ENCODE measurements around the gene ZIC2.

The ZIC2 gene

DNA sequence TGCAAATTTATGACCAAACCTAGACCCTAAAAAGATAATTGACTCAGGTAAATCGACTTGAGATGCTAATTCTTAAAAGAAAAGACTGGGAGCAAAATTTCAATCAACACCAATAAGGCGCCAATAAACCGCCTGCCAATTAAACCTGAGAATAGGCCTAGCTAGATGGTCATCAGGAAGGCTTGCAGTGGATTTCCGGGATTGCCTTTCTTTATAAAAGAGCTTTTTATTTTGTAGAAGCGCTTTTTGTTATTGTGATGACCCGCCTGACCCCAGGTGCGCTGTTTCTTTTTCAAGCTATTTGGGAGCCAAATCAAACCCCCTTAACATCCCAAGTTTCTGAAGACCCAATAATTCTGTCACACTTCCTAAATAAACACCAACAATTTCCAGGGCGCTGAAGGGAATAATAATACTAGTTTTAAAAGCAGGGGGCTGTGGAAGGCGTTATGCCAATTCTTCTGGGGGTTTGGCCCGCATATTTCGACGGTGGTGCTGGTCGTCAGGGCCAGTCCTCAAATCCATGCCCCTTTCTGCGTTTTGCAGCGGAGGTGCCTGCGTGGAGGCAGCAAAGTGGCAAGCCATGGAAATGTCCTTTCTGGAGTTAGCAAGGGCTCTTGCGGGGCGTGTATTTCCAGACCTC lies 7.2 kb upstream of the ZIC2 start:
- DNase-seq (ENCODE audit: low read depth) = no peak

DNA sequence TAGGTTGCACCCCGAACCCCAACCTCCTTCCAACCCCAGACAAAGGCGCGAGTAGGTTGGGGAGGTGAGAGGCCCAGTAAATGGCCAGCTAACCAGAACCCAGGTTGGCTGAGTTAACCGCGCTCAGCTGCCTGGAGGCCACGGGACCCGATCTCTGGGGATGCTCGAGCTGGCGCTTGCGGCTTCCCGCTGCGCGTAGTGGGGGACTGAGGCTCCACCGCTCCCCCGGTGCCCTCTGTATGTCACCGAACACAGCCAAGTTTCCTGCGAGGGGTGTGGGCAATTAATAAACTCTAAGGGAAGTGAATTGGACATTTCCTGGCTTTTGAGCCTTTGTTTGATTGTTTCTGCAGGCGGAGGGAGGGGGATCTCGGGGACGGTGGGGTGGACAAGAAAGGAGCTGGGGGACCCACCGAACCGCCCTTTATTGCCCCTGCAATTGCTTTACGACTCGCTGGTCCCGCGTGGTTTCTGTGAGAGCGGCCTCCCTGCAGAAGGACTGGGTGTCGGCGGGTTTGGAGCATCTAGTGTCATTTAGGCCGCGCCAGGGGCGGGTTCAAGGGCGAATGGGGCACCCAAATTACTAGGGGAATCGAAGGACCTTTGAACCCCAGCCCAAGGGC lies 6.5 kb upstream of the ZIC2 start:
- no peak for DNase-seq (ENCODE audit: low read depth)

DNA sequence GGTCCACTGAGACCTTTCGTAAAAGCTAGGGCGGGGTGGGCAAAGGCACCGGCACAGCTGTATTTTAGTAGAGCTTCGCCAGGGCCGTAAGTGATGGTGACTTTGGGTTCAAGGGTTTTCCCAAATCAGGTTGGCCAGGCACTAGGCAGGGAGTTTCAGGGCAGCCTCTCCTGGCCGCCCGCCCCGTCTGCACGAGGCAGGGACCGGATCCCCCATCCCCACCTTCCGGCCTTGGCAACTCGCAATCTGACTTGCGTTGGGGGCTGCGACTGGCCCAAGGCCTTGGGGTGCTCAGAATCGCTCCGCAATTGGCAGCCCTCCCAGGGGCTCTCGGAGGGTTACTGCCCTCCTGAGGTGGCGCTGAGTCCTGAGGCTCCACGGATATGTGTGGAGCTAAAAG lies 6.0 kb upstream of the ZIC2 start:
- no peak for DNase-seq (ENCODE audit: low read depth)

- no peak for DNase-seq (ENCODE audit: low read depth)
Measured at GRCh38 chr13:99976575-99976974, 5.0 kb upstream of the ZIC2 start.

- no peak for DNase-seq (ENCODE audit: low read depth)
Measured at GRCh38 chr13:99977334-99977911, 4.2 kb upstream of the ZIC2 start.

DNA sequence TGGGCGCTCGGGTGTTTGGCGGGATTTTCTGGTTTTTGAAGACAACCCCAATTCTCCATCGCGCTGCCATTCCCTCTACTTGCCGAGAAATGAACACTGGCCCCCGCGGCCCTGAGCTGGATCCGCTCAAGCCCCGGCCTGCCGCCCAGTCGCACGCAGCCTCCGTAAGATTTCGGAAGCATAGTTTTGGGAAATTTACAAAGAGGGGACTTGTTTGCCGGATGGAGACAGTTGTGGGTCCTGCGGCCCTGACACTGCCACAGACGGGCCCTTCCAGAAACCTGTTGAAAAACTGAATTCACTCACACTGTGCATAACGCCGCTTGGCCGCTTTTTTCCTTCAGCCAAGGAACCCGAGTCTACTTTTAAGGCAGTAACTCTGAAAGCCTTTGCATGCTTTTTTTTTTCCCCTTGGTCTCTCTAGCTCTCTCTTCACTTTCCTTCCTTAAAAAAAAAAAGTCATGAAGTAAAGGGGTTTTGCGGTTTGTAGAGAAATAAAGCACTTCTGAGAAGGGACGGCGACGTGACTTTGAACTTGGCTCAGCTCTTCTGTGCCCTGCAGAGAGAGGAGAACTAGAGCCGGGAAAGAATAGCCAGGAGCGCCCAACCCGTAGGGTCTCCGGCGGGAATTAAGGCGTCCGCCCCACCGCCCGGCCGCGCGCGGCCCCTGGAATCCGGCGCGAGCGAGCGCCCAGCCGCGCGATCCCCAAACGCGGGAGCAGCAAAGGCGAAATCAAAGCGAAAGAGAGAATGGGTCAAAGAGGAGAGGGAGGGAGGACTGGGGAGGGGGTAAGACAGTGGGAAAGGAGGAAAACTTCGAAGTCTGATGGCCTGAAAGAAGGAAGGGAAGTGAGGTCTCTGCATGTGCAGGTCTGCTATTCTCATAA lies 3.4 kb upstream of the ZIC2 start:
- DNase-seq (ENCODE audit: low read depth) = no peak

- no peak for DNase-seq (ENCODE audit: low read depth)
Measured at GRCh38 chr13:99978799-99979452, 2.7 kb upstream of the ZIC2 start.

DNA sequence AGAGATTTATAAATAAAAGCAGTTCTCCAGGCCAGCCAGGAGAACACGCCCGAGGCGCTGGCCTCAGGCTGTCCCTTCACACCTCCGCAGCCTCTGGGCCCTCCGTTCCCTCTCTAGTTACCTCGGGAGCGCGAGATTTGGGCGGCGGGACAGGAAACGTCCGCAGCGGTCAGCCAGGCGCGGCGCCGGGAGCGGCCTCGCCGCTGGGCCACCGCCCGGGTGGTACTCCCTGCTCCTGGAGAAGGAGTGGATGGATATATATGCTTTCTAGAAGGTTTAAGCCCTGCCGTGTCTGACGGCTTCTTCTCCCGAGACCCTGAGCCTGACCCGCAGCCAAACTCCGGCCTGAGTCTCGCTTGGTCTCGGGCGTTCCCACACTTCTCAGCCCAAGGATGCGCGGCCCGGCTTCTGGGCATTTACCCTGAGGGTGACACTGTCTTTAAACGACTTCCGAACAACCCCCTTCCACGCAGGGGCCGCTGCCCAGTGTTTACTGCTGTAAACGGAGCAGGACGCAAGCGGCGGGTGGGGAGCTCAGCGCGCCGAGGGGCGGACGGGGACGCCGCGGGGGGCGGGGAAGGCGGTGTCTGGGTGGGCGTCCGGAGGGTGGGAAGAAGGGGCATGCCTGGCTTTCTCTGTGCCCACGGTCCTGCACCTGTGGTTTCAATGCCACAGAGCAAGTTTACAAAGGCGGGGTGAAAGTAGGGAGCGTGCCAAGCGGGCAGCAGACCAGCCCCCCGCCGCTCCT lies 2.0 kb upstream of the ZIC2 start:
- no peak for DNase-seq (ENCODE audit: low read depth)

- no peak for DNase-seq (ENCODE audit: low read depth)
Measured at GRCh38 chr13:99980201-99980823, 1.3 kb upstream of the ZIC2 start.

GRCh38 chr13:99980824-99981734 lies 505 bp upstream of the ZIC2 start:
- DNase-seq (ENCODE audit: low read depth) = no peak

- no peak for DNase-seq (ENCODE audit: low read depth)
Measured at GRCh38 chr13:99982036-99982730, 599 bp downstream of the ZIC2 start.

- no peak for DNase-seq (ENCODE audit: low read depth)
Measured at GRCh38 chr13:99982731-99983498, 1.3 kb downstream of the ZIC2 start.

DNA sequence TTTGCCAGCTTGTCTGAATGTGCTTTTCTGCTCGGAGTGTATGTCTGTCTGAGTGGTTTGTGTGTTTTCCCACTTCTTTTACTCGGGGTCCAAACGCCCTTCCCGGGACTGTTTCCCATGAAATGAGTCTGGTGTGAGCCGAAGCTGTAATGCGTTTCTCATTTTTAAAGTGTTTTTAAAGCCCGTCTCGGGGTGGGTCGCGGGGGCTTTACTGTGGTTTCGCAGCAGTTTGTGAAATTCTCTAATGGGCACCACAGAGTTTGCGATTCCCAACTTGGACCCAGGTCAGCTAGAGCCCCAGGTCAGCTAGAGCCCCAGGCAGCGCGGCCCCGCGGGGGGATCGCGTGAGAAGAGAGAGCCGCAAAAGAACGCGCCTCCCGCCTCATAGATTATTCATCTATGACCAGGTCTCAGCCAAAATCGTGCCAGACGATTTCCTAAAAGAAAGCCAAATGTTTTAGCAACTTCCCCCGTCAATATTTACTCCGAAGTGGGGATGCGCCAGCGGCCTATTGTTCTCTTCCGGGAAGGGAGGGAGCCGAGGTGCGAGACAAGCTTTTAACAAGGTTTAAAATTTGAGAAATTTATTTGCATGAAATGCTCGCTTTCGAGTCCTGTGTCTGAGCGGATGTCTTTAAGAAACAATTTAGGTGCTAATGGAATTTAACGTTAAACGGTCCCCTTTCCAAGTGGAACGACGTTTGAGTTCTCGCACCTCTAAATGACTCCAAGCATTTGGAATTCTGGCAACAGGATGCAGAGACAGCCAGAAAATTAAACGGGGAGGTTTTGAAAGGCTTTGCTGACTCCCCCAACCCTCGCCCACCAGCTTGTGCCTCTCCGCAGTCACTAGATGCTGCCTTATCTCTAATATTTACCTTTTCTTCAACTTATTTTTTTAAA lies 2.2 kb downstream of the ZIC2 start:
- no peak for DNase-seq (ENCODE audit: low read depth)

DNA sequence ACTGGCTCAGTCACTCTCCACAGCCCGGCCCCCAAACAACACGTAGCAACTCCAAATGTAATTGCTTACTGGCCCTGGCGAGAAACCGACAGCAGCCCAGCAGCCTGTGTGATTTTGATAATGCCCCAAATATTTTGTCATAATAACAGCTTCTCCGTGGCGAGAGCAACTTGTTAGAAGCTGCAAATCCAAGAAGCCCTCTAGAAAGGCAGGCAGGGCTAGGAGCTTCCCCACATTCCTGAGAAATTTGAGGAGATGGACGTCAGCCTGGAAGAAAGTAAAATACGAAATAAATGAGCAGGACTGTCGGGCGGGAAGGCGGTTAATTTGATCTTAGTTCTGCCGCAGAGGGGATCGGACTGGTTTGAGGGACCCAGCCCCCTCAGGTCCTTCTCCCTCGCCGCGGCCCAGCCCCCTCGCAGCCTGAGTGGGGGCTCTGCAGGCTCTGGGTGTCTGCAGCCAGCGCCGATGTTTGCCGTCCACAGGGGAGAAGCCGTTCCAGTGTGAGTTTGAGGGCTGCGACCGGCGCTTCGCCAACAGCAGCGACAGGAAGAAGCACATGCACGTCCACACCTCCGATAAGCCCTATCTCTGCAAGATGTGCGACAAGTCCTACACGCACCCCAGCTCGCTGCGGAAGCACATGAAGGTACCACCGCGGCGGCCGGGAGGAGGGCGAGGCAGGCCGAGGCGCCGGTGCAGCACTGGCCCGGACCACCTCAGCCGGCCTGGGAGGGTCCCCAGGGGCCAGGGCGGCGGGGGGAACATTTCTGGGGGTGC lies 3.1 kb downstream of the ZIC2 start:
- DNase-seq (ENCODE audit: low read depth) = no peak

DNA sequence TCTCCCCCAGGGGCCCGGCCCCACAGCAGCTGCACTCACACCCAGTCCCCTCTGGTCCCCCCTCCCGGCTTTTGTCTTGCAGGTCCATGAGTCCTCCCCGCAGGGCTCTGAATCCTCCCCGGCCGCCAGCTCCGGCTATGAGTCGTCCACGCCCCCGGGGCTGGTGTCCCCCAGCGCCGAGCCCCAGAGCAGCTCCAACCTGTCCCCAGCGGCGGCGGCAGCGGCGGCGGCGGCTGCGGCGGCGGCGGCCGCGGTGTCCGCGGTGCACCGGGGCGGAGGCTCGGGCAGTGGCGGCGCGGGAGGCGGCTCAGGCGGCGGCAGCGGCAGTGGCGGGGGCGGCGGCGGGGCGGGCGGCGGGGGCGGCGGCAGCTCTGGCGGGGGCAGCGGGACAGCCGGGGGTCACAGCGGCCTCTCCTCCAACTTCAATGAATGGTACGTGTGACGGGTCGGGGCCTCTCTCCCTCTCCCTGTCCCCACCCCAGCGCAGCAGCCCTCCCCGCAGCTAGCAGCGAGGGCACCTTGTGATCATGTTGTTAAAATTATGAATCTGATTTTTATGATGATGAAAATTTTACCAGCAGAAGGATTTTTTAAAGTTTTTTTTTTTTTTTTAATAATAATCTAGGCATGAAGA lies 3.8 kb downstream of the ZIC2 start:
- DNase-seq (ENCODE audit: low read depth) = no peak

- no peak for DNase-seq (ENCODE audit: low read depth)
Measured at GRCh38 chr13:99985886-99986527, 4.4 kb downstream of the ZIC2 start.
